Ovary (tissue), 9 donors: ENCODE data around the gene RHBDF2. TPM values are rescaled to one million over a fixed set of nuclear protein-coding genes. Genes with fewer than 3 reads are reported as not detected.

Source experiments
- DNase-seq, 5 donors: peaks; one replicate each; pipeline ENCODE4 v3.0.0-alpha.2; 2019 to 2020
- H3K27ac ChIP-seq, 2 donors: fragments of 200-600 bp; one replicate each; pipeline versions ENCODE4 v1.5.1 to v1.8.0; 2019 to 2022
- H3K27me3 ChIP-seq: fragments of 200-600 bp; one replicate; pipeline ENCODE4 v1.8.0; 2022
- H3K36me3 ChIP-seq: fragments of 200-600 bp; sonication (generic); one replicate; pipeline ENCODE4 v1.5.1; 2019
- H3K4me1 ChIP-seq: one replicate; pipeline ENCODE4 v1.8.1; 2013; ENCODE audit warnings: mild to moderate bottlenecking, moderate library complexity; ENCODE audit not compliant: insufficient read depth
- H3K4me3 ChIP-seq: fragments of 200-600 bp; sonication (generic); one replicate; pipeline ENCODE4 v1.5.1; 2017
- H3K9me3 ChIP-seq, 2 donors: fragments of 200-600 bp in 1 of 2; sonication (generic) in 1 of 2; one replicate each; pipeline versions ENCODE4 v1.5.1 to v1.8.1; 2013 to 2019; ENCODE audit warnings: mild to moderate bottlenecking in 1 of 2, moderate library complexity in 1 of 2
- EP300 ChIP-seq: sonication (generic); formaldehyde crosslinking; IDR thresholded peaks from one replicate; pipeline ENCODE4 v1.6.1; 2017; ENCODE audit warnings: antibody characterized with exemption
- POLR2A ChIP-seq: fragments of 450-650 bp; IDR thresholded peaks from one replicate; pipeline ENCODE4 v1.6.1; 2017; ENCODE audit warnings: antibody characterized with exemption, mild to moderate bottlenecking, moderate library complexity
- WGBS, 3 donors: extraction: QIAGEN DNeasy Blood & Tissue Kit in 1 of 3; methylation state at CpG; one replicate each; pipeline versions ENCODE4 v1.1.5 to v1.1.7; 2013 to 2017; 5-methylcytosine and 5-hydroxymethylcytosine counted together
- intact Hi-C, 4 donors: fragments of 100-400 bp; cut with DNase I; formaldehyde crosslinking; loops; one replicate each; pipeline versions ENCODE4 v1.11.0 to v1.15.1; 2022 to 2023
- polyA plus RNA-seq, 2 donors: library from polyadenylated mRNA; stranded (reverse); fragments of 200-250 nt in 1 of 2; fragments of 350-450 nt in 1 of 2; fragmentation: Illumina TruSeq in 1 of 2; extraction: RNeasy Lipid Tissue Mini Kit (QIAGEN cat#74804) in 1 of 2; gene quantifications; one replicate each; pipeline ENCODE4 v1.2.3, GENCODE V29; 2013 to 2014
- total RNA-seq, 7 donors: library from RNA; depleted of rRNA in 2 of 7; stranded (reverse); fragments of >200 nt in 2 of 7; fragmentation: NEBNext Ultra II Directional in 3 of 7; extraction: Animal tissue kit (Norgen Biotek cat#: 25700) in 3 of 7; gene quantifications; one replicate each; pipeline versions ENCODE4 v1.1.0 to v1.2.4, GENCODE V29; 2016 to 2023
- TF ChIP-seq, protein P1 (sequence below), 3 donors: fragments of 450-650 bp in 2 of 3; fragments of 200-600 bp in 1 of 3; IDR thresholded peaks; one replicate each; pipeline versions ENCODE4 v1.5.1 to v1.8.0; 2016 to 2022; ENCODE audit warnings: antibody characterized with exemption in 3 of 3, mild to moderate bottlenecking in 1 of 3
- donor health status: DM: no; HTN: no; CAD: no; lungs with moderate emphysema.
- donor health status: DM: no; HTN: no; CAD: no.
- donor health status: Bipolar disorder and iron deficiency.
- donor health status: DM: yes; HTN: yes; CAD: no.
- donor health status: DM: no; HTN: no; CAD: no.
- donor health status: DM: yes; HTN: yes; CAD: no.

RHBDF2 gene
- total and polyA plus RNA-seq, 9 donors: 3.3 to 39.9 (median 19.5) TPM

DNA sequence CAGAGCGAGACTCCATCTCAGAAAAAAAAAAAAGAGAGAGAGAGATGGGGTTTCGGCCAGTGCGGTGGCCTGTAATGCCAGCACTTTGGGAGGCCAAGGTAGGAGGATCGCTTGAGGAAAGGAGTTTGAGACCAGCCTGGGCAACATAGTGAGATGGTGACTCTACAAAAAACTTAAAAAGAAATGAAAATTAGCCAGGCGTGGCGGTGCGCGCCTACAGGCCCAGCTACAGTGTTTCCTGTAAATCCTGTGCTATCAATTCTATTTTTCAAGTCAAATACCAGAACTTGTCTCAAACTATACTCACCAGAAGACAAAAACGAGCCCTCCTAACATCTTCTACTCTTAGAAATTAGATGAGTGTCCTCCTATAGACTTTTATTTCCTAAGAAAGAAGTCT is 67.5 kb downstream of the RHBDF2 start:
- Histone ChIP-seq H3K4me1 (peaks cover 2% of the 10 kb centered on the region), H3K36me3 (no peaks in the 10 kb centered on the region), H3K27me3 (no peaks in the 10 kb centered on the region), H3K4me3 (no peak overlapping the region), H3K27ac (no peak overlapping the region), H3K9me3 (no peaks in the 10 kb centered on the region)
- TF ChIP-seq, protein P1, sequence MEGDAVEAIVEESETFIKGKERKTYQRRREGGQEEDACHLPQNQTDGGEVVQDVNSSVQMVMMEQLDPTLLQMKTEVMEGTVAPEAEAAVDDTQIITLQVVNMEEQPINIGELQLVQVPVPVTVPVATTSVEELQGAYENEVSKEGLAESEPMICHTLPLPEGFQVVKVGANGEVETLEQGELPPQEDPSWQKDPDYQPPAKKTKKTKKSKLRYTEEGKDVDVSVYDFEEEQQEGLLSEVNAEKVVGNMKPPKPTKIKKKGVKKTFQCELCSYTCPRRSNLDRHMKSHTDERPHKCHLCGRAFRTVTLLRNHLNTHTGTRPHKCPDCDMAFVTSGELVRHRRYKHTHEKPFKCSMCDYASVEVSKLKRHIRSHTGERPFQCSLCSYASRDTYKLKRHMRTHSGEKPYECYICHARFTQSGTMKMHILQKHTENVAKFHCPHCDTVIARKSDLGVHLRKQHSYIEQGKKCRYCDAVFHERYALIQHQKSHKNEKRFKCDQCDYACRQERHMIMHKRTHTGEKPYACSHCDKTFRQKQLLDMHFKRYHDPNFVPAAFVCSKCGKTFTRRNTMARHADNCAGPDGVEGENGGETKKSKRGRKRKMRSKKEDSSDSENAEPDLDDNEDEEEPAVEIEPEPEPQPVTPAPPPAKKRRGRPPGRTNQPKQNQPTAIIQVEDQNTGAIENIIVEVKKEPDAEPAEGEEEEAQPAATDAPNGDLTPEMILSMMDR (IDR thresholded peaks at IDR 0.05): no peak
- TF ChIP-seq EP300 (no peak), POLR2A (no peak)
- 95 to 98% (median 95%) methylated on average over 9 of the region's 9 CpGs for WGBS, 3 donors
- DNase-seq: no peak
- intact Hi-C loops: no loop called here

DNA sequence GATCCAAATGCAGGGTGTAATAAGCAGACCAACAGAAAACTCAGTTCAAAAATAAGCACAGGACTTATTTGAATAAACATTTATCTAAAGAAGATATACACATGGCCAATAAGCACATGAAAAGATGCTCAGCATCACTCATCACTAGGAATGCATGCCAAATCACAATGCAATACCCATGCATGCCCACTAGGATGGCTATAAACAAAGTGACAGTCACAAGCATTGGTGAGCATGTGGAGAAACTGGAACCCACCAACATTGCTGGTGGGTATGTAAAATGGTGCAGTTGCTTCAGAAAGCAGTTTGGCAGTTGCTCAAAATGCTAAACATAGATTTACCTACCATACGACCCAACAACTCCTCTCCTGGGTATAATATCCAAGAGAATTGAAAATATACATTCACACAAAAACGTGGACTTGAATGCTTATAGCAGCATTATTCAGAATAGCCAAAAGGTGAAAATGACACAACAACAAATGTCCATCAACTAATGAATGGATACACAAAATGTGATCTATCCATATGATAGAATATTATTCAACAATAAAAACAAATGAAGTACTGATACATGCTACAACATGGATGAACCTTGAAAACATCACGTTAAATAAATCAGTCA is 68.4 kb downstream of the RHBDF2 start:
- 80 to 84% (median 83%) methylated on average over 3 of the region's 3 CpGs for WGBS, 3 donors

DNA sequence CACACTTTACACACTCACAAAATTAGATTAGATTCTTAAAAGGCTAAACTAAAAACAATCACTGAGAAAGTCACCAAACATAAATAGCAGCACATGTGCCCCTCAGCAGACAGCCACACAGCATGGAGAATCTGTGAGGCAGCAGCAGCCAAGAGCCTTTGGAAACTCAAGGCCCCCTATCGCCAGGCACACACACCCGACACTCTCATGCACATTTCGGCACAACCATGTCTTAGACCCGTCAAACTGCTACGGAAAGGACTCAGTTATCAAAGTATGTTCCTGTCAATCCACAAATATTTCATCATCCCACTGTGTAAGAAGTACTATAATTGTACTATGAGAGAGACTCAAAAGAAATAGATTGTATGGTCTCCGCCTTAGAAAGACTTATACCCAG is 69.2 kb downstream of the RHBDF2 start:
- H3K9me3 ChIP-seq: no peaks in the 10 kb centered on the region
- no peak overlapping the region for H3K27ac ChIP-seq
- intact Hi-C loops: no loop called here
- DNase-seq: no peak
- 89 to 90% (median 90%) methylated on average over 6 of the region's 6 CpGs for WGBS, 3 donors
- TF ChIP-seq POLR2A: no peak
- no peak for TF ChIP-seq EP300
- TF ChIP-seq, protein P1 (IDR thresholded peaks at IDR 0.05): no peak
- no peaks in the 10 kb centered on the region for H3K27me3 ChIP-seq
- no peak overlapping the region for H3K4me3 ChIP-seq
- H3K4me1 ChIP-seq: peaks cover 3% of the 10 kb centered on the region
- no peaks in the 10 kb centered on the region for H3K36me3 ChIP-seq

More for the DNA sequence above, 68.4 kb downstream of the RHBDF2 start:
- intact Hi-C loops: no loop called here
- TF ChIP-seq POLR2A (no peak), EP300 (no peak)
- TF ChIP-seq, protein P1 (IDR thresholded peaks at IDR 0.05): no peak
- Histone ChIP-seq H3K36me3 (no peaks in the 10 kb centered on the region), H3K4me3 (no peak overlapping the region), H3K27ac (no peak overlapping the region), H3K4me1 (peaks cover 2% of the 10 kb centered on the region), H3K27me3 (no peaks in the 10 kb centered on the region), H3K9me3 (no peaks in the 10 kb centered on the region)
- no peak for DNase-seq

DNA sequence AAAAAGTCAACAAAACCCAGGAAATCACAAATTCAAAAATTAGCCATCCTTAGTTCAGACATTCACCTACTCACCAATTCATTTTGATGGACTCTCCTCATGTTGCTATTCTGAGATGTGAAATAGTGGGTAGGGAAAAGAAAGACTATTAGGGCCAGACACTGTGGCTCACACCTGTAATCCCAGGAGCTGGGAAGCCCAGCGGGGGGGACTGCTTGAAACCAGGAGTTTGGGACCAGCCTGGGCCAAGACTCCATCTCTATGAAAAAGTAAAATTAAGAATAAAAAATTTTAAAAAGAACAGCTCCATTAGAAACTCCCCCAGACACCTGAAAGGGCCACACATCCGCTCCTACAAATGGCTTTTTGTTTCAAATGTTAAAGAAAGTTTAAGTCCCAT is 69.7 kb downstream of the RHBDF2 start:
- no peaks in the 10 kb centered on the region for H3K36me3 ChIP-seq
- H3K9me3 ChIP-seq: no peaks in the 10 kb centered on the region
- TF ChIP-seq, protein P1 (IDR thresholded peaks at IDR 0.05): no peak
- H3K27ac ChIP-seq: no peak overlapping the region
- H3K4me3 ChIP-seq: no peak overlapping the region
- no peaks in the 10 kb centered on the region for H3K27me3 ChIP-seq
- no peak for DNase-seq
- peaks cover 3% of the 10 kb centered on the region for H3K4me1 ChIP-seq
- intact Hi-C loops: no loop called here
- WGBS, 3 donors: 92 to 99% (median 94%) methylated on average over 2 of the region's 2 CpGs
